ENCODE measurements around the gene ANKRD24.

DNA sequence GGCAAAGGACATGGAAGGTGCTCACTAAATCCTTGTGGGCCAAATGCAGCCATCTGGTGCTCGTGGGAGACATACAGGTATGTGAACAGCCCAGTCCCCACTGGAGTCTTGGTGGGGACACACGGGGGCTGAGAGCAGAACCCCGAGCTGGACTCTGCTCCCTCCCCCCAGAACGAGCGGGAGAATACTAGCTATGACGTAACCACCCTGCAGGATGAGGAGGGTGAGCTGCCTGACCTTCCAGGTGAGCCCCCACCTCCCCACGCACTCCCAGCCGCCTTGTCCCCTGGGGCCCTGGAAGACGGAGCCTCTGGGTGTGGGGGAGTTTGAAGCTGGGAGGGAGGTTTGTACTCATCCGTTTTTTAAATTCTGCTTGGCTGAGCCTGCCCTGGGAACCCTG, 33.3 kb downstream of the ANKRD24 start:
- TF ChIP-seq, protein P1, sequence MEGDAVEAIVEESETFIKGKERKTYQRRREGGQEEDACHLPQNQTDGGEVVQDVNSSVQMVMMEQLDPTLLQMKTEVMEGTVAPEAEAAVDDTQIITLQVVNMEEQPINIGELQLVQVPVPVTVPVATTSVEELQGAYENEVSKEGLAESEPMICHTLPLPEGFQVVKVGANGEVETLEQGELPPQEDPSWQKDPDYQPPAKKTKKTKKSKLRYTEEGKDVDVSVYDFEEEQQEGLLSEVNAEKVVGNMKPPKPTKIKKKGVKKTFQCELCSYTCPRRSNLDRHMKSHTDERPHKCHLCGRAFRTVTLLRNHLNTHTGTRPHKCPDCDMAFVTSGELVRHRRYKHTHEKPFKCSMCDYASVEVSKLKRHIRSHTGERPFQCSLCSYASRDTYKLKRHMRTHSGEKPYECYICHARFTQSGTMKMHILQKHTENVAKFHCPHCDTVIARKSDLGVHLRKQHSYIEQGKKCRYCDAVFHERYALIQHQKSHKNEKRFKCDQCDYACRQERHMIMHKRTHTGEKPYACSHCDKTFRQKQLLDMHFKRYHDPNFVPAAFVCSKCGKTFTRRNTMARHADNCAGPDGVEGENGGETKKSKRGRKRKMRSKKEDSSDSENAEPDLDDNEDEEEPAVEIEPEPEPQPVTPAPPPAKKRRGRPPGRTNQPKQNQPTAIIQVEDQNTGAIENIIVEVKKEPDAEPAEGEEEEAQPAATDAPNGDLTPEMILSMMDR (IDR thresholded peaks at IDR 0.05) = no peak
- no peak for TF ChIP-seq POLR2A (IDR thresholded peaks at IDR 0.05)

Measured in thyroid gland (tissue), 4 donors.